ENCODE measurements around the gene SDK2.

SDK2 gene

DNA sequence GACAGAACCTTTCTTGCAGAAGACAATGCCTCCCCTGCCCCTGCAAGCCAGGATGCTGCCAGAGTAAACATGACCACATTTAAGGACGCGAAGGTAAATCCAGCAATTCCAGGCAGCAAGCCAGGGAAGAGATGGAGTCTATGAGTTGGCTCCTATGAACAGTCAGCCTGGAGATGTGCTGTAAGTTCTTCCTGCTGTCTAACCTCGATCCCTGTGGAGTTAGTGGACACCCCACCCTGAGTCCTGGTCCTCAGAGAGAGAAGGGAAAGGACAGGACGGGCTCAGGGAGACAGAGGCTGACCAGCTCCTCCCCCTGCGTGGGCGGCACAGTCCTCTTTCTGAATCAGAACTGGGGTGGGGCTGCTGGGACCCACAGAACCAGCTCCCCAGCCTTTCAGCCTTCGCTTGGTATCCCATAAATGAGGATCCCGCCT, 357.4 kb downstream of the SDK2 start:
- Histone ChIP-seq H3K27me3 (no peaks in the 10 kb centered on the region), H3K4me3 (ENCODE audit: low read depth, low read length) (no peak overlapping the region), H3K9me3 (no peaks in the 10 kb centered on the region), H3K4me1 (peaks cover 14% of the 10 kb centered on the region), H3K36me3 (peaks cover 21% of the 10 kb centered on the region)
- TF ChIP-seq, protein P1, sequence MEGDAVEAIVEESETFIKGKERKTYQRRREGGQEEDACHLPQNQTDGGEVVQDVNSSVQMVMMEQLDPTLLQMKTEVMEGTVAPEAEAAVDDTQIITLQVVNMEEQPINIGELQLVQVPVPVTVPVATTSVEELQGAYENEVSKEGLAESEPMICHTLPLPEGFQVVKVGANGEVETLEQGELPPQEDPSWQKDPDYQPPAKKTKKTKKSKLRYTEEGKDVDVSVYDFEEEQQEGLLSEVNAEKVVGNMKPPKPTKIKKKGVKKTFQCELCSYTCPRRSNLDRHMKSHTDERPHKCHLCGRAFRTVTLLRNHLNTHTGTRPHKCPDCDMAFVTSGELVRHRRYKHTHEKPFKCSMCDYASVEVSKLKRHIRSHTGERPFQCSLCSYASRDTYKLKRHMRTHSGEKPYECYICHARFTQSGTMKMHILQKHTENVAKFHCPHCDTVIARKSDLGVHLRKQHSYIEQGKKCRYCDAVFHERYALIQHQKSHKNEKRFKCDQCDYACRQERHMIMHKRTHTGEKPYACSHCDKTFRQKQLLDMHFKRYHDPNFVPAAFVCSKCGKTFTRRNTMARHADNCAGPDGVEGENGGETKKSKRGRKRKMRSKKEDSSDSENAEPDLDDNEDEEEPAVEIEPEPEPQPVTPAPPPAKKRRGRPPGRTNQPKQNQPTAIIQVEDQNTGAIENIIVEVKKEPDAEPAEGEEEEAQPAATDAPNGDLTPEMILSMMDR (IDR thresholded peaks at IDR 0.05; ENCODE audit: low read depth, low read length): no peak
- no peak for DNase-seq

DNA sequence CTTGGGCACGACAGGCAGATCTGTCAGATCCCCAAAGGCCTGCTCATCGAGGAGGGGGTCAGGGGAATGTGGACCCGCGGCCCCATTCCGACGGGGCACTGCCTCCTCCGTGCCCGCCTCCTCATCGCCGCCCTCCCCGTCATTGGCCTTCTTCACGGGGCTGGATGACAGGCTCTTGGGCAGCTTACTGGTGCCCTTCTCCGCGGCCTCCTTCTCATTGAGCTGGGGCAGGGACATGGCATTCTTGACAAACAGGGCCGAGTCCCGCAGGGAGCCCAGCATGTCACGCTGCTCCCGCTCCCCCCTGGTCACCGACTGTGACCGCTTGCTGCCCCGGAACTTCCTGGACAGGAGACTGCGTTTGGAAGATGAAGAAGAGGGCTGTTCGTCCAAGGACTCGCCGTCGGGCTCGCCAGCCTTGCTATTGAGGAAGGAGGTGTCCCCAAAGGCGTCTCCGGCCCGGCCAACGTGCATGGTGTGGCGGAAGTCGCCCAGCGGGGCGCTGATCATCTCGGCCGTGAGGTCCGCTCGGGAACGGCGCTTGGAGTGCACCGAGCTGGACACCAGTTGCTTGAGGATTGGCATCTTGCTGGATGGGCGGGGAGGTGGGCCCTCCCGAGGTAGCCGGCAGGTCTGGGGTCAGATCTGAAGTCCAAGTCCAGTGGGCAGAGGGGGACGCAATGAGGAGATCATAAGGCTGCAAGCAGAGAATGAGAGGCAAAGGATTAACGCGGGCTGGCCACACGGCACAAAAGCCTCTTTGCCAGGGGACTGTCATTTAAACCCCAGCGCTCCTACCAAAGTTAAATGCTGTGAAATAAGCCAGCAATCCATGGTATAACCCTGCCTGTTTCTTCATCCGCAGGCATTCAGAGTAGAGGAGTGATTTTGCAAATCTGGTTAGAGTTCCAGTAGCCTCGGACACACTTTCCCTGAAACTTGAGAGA, 358.1 kb downstream of the SDK2 start:
- DNase-seq: no peak
- H3K27me3 ChIP-seq: no peaks in the 10 kb centered on the region
- H3K4me3 ChIP-seq (ENCODE audit: low read depth, low read length): no peak overlapping the region
- peaks cover 21% of the 10 kb centered on the region for H3K36me3 ChIP-seq
- peaks cover 14% of the 10 kb centered on the region for H3K4me1 ChIP-seq
- TF ChIP-seq, protein P1 (IDR thresholded peaks at IDR 0.05; ENCODE audit: low read depth, low read length): no peak
- H3K9me3 ChIP-seq: no peaks in the 10 kb centered on the region

DNA sequence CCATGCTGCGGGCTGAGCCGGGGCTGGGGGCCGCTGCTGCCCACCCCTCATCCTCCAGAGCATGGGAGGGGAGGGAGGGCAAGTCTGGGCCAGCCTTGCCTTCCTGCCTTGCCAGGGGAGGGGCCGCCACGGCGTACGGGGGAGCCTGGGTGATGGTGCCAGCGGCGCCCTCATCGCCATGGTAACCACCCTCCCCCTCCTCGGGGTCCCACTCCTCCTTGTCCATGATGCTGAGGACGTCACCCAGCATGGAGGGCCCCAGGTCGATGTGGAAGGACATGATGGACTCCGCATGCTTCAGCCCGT, 358.7 kb downstream of the SDK2 start:
- Histone ChIP-seq H3K4me3 (ENCODE audit: low read depth, low read length) (no peak overlapping the region), H3K9me3 (no peaks in the 10 kb centered on the region), H3K4me1 (peaks cover 14% of the 10 kb centered on the region), H3K36me3 (peaks cover 21% of the 10 kb centered on the region), H3K27me3 (no peaks in the 10 kb centered on the region)
- DNase-seq: no peak
- TF ChIP-seq, protein P1 (IDR thresholded peaks at IDR 0.05; ENCODE audit: low read depth, low read length): no peak

DNA sequence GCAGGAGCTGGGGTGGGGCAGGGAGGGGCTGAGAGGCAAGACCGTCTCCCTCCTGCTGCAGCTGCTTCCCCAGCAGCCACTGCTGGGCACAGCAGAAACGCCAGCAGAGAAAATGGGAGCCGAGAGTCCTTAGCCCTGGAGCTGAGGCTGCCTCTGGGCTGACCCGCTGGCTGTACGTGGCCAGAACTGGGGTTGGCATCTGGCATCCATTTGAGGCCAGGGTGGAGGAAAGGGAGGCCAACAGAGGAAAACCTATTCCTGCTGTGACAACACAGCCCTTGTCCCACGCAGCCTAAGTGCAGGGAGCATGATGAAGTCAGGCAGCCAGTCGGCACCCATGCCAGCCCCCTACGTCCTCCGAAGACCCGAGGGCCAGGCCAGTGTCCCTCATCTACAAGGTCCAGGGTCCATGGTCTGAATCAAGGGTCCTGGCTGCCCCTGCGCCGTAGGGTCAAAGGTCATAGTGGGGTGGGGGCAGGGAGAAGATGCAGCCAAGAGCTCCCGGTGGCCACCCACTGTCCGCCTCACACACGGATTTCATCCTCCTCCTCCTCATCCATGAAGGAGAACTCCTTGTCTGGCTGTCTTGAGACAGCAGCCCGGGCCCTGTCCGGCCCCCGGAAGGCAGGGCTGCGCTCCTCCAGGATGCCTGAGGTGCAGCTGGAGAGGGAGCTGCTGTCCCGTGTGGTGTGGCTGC, 359.2 kb downstream of the SDK2 start:
- peaks cover 14% of the 10 kb centered on the region for H3K4me1 ChIP-seq
- TF ChIP-seq, protein P1 (IDR thresholded peaks at IDR 0.05; ENCODE audit: low read depth, low read length): no peak
- no peaks in the 10 kb centered on the region for H3K9me3 ChIP-seq
- no peak for DNase-seq
- H3K4me3 ChIP-seq (ENCODE audit: low read depth, low read length): no peak overlapping the region
- H3K27me3 ChIP-seq: no peaks in the 10 kb centered on the region
- H3K36me3 ChIP-seq: peaks cover 21% of the 10 kb centered on the region
